ENCODE measurements around the gene KAT7. TPM values are rescaled to one million over a fixed set of nuclear protein-coding genes. Genes with fewer than 3 reads are reported as not detected.

The KAT7 gene
- total and polyA plus RNA-seq, 2 of the 8 experiments (the other 6 are each of a cell fraction or from before 2014, with no cell fraction given) = 90.9 to 139 TPM

GRCh38 chr17:49880291-49881053 lies 92.0 kb downstream of the KAT7 start (continued):
- TF ChIP-seq NRF1 (IDR thresholded peaks at IDR 0.05; ENCODE audit: low read depth, low read length) (no peak), E2F6 (IDR thresholded peaks at IDR 0.05) (no peak), GTF2F1 (IDR thresholded peaks at IDR 0.05; ENCODE audit: borderline replicate concordance, low read depth, low read length) (no peak), KDM4A (IDR thresholded peaks at IDR 0.05; ENCODE audit: low read depth, low read length, severe bottlenecking) (peak; percentile 29), CBX8 (IDR thresholded peaks at IDR 0.05; ENCODE audit: borderline replicate concordance, low read depth, low read length) (no peak), CEBPB (IDR thresholded peaks at IDR 0.05; ENCODE audit: low read depth, low read length) (no peak), HDAC2 (IDR thresholded peaks at IDR 0.05; ENCODE audit: borderline replicate concordance in 1 of 2, low read depth in 2 of 2, low read length in 2 of 2) (no peak; a peak in 3 of 4 replicates), YY1 (IDR thresholded peaks at IDR 0.05; ENCODE audit: low read depth, low read length) (peak; percentile 87), RXRA (IDR thresholded peaks at IDR 0.05; ENCODE audit: insufficient read depth, low read depth, low read length) (0 out of 2 replicates have a peak, but pooled peaks have one; percentile 40), SP2 (IDR thresholded peaks at IDR 0.05; ENCODE audit: low read length) (no peak), SIX5 (IDR thresholded peaks at IDR 0.05; ENCODE audit: low read depth, low read length) (no peak), MAFK (IDR thresholded peaks at IDR 0.05; ENCODE audit: low read depth, low read length) (no peak), BCL11A (IDR thresholded peaks at IDR 0.05; ENCODE audit: low read depth in 2 of 2, low read length in 2 of 2) (no peak), HDAC6 (IDR thresholded peaks at IDR 0.05; ENCODE audit: low read depth, low read length) (no peak), EGR1 (IDR thresholded peaks at IDR 0.05; ENCODE audit: borderline replicate concordance, low read depth, low read length) (peak; percentile 81), ATF3 (IDR thresholded peaks at IDR 0.05; ENCODE audit: insufficient read depth, low read depth, low read length) (no peak), SRF (IDR thresholded peaks at IDR 0.05; ENCODE audit: low read depth, low read length) (no peak), MAX (IDR thresholded peaks at IDR 0.05) (peak; percentile 54; the same call in 1 of the 2 replicates), CTBP2 (IDR thresholded peaks at IDR 0.05; ENCODE audit: borderline replicate concordance, insufficient read depth, insufficient read length, low read length) (peak; percentile 99), SAP30 (IDR thresholded peaks at IDR 0.05; ENCODE audit: insufficient read depth, insufficient replicate concordance, low read length) (peak; percentile 63), BRCA1 (IDR thresholded peaks at IDR 0.05; ENCODE audit: low read depth, low read length) (no peak), ZNF274 (IDR thresholded peaks at IDR 0.05; ENCODE audit: borderline replicate concordance, extremely low read depth, low read length) (no peak)

Data from H1 (cell line).